ENCODE measurements around the gene PCBP3.

GRCh38 chr21:45872902-45873301, 229.4 kb downstream of the PCBP3 start:
- no peak for TF ChIP-seq CTCF (IDR thresholded peaks at IDR 0.05 in 4 of 5, conservative IDR thresholded peaks at IDR 0.05 in 1 of 5)
- no peak for TF ChIP-seq POLR2A (IDR thresholded peaks at IDR 0.05)

All from gastrocnemius medialis (tissue), 4 donors.